ENCODE data around the gene STAC2.

GRCh38 chr17:39212841-39213480 lies 12.8 kb downstream of the STAC2 start:
- TF ChIP-seq, protein P1, sequence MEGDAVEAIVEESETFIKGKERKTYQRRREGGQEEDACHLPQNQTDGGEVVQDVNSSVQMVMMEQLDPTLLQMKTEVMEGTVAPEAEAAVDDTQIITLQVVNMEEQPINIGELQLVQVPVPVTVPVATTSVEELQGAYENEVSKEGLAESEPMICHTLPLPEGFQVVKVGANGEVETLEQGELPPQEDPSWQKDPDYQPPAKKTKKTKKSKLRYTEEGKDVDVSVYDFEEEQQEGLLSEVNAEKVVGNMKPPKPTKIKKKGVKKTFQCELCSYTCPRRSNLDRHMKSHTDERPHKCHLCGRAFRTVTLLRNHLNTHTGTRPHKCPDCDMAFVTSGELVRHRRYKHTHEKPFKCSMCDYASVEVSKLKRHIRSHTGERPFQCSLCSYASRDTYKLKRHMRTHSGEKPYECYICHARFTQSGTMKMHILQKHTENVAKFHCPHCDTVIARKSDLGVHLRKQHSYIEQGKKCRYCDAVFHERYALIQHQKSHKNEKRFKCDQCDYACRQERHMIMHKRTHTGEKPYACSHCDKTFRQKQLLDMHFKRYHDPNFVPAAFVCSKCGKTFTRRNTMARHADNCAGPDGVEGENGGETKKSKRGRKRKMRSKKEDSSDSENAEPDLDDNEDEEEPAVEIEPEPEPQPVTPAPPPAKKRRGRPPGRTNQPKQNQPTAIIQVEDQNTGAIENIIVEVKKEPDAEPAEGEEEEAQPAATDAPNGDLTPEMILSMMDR (IDR thresholded peaks at IDR 0.05) = no peak
- TF ChIP-seq JUND (IDR thresholded peaks at IDR 0.05) (no peak), TCF12 (IDR thresholded peaks at IDR 0.05) (no peak), TAF1 (IDR thresholded peaks at IDR 0.05; ENCODE audit: borderline replicate concordance, low read depth, low read length) (no peak), USF1 (IDR thresholded peaks at IDR 0.05; ENCODE audit: borderline replicate concordance, low read depth) (no peak), ZBTB33 (IDR thresholded peaks at IDR 0.05; ENCODE audit: borderline replicate concordance, low read depth) (no peak), EZH2phosphoT487 (IDR thresholded peaks at IDR 0.05; ENCODE audit: borderline replicate concordance, low read depth) (no peak), MEF2A (IDR thresholded peaks at IDR 0.05; ENCODE audit: borderline replicate concordance, low read depth) (no peak), MXI1 (IDR thresholded peaks at IDR 0.05; ENCODE audit: low read depth, low read length) (no peak), CHD2 (IDR thresholded peaks at IDR 0.05; ENCODE audit: low read length, partially characterized antibody) (no peak), RAD21 (IDR thresholded peaks at IDR 0.05; ENCODE audit: low read length) (no peak)
- TF ChIP-seq, protein P2, sequence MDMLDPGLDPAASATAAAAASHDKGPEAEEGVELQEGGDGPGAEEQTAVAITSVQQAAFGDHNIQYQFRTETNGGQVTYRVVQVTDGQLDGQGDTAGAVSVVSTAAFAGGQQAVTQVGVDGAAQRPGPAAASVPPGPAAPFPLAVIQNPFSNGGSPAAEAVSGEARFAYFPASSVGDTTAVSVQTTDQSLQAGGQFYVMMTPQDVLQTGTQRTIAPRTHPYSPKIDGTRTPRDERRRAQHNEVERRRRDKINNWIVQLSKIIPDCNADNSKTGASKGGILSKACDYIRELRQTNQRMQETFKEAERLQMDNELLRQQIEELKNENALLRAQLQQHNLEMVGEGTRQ (IDR thresholded peaks at IDR 0.05; ENCODE audit: borderline replicate concordance, low read depth, low read length) = no peak

All from SK-N-SH (cell line).